ENCODE results near the gene KRT28.

Gene KRT28

DNA sequence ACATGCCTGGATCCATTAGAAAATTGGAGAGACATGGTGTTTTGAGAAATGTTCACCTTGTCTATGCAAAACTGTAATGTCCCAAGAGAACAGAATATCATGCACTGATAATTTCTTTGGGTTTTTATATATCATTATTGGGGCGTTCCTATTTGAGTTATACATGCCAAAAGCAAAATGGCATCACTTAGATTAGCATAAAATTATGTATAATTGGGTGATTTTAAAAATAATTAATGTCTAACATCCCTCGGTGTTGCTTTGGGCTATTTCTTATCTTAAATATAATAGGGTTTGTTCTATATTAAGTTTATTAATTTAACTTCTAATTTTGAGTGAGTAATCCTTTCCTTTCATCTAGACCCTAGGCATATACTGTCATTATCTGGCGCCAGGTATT lies at the start of gene KRT28:
KRT28 (minus strand) TSS at position 101 of the 400 bp plus-strand sequence; CDS start at position 35, 66 bp downstream.
- no peak for DNase-seq (ENCODE audit: low read depth, low spot score)

GRCh38 chr17:40848583-40849235 lies 49.0 kb upstream of the KRT28 start:
- DNase-seq (ENCODE audit: low read depth, low spot score): no peak

GRCh38 chr17:40846515-40847144 lies 46.9 kb upstream of the KRT28 start:
- no peak for DNase-seq (ENCODE audit: low read depth, low spot score)

GRCh38 chr17:40844671-40845107 lies 44.9 kb upstream of the KRT28 start:
- DNase-seq (ENCODE audit: low read depth, low spot score): no peak

- DNase-seq (ENCODE audit: low read depth, low spot score): no peak
Observed at GRCh38 chr17:40843242-40843641, 43.5 kb upstream of the KRT28 start.

DNA sequence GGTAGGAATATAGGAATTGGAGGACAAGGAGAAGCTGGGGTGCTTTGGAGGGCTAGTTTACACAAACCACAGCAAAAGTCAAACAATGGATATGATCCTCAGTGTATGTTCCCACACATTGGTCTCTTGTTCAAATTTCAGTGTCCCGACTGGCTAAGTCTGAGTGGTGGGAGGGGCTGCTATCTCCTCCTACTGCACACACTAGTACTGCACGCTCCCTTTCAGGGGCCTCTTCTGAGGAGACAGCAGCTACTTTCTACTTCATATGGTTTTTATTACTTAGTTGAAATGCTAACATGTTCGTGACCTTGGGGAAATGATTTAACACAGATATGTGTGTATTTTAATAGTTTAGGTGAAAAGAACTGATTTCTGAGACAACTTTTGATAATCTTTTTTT lies 41.5 kb upstream of the KRT28 start:
- no peak for DNase-seq (ENCODE audit: low read depth, low spot score)

- no peak for DNase-seq (ENCODE audit: low read depth, low spot score)
Observed at GRCh38 chr17:40839194-40839593, 39.4 kb upstream of the KRT28 start.

DNA sequence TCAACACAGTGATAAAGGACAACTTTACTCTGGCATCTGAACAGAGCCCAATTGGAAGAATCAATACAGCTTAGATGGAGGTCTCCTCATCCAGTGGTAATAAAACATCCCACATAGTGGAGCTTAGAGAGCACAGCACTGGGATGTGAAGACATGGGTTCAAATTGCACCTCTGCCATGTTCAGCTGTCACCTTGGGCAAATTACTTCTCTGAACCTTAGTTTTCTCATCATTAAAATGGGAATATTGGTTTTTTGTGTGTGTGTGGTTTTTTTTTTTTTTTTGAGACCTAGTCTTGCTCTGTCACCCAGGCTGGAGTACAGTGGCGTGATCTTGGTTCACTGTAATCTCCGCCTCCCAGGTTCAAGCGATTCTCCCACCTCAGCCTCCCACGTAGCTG lies 36.3 kb upstream of the KRT28 start:
- DNase-seq (ENCODE audit: low read depth, low spot score): no peak

DNA sequence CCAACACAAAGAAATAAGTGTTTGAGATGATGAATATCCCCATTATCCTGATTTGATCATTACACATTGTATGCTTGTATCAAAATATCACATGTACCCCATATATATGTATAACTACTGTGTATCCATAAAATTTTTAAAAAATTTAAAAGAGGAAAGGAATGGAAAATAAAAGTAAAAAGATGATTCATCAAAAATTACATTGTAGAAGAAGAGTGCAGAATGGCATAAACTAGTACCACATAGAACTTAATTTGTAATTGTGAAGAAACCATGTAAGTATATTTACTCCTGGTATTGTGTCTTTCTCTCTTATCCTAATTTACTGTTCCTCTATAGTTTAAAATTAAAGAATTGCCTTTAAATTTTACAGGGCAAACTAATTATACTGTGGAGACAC lies 34.1 kb upstream of the KRT28 start:
- no peak for DNase-seq (ENCODE audit: low read depth, low spot score)

- peak; percentile 6 for DNase-seq (ENCODE audit: low read depth, low spot score)
Observed at GRCh38 chr17:40832840-40833239, 33.1 kb upstream of the KRT28 start.

- DNase-seq (ENCODE audit: low read depth, low spot score): no peak
Observed at GRCh38 chr17:40830085-40830776, 30.5 kb upstream of the KRT28 start.

DNA sequence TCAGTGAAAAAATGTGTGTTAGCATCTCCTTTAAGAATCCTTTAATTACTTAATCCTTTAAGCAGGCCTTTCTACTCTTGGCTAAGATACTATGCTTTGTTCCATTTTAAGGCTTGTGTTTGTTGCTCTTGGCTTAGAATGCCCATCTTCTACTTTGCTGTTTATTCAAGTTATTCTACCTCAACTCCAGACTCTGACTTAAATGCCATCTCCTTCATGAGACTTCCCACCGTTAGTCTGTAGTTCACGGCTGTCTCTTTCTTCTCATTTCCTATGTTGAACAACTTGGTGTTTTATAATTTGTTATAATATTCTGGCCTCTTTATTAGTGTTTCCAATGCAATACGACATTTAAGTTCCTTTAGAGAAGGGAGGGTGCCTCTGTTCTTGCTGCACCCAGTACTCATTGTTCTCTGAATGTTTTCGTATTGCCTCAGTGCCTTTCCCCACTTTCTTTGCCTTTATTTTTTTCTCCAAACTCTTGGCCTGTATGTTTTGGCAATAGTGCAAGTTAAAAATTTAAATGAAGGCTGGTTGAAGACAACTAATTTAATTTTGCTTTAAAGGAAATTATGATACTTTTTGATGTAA lies 28.8 kb upstream of the KRT28 start:
- no peak for DNase-seq (ENCODE audit: low read depth, low spot score)

- no peak for DNase-seq (ENCODE audit: low read depth, low spot score)
Observed at GRCh38 chr17:40827746-40828453, 28.1 kb upstream of the KRT28 start.

GRCh38 chr17:40825599-40825998 lies 25.8 kb upstream of the KRT28 start:
- DNase-seq (ENCODE audit: low read depth, low spot score): no peak

- DNase-seq (ENCODE audit: low read depth, low spot score): no peak
Observed at GRCh38 chr17:40824015-40824832, 24.5 kb upstream of the KRT28 start.

DNA sequence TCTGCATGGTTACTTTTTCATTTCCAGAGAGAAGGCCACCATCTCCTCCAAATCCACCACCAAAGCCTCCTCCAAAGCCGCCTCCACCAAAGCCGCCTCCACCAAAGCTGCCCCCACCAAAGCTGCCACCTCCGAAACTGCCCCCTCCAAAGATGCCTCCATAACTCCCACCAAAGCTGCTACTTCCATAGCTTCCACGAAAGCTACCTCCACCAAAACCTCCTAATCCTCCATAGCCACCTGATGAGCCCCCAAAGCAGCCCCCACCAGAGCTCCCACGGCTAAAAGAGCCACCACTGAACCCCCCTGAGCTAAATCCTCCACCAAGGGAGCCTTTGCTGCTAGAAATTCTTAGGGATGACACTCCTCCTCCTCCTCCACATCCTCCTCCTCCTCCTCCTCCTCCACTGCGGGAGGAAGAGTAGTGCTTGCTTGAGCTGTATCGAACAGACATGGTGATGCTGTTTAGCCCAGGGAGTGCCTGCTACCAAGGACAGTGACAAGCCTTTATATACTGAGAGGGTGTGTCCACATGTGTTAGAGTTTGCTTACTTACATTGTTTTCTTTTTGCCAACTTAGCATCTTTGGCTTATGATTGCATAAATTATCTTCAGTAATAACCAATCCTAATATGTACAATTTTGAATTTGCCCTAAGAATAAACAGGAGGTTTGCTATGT lies 22.5 kb upstream of the KRT28 start, which contains the start of gene KRT10:
KRT10 (minus strand) TSS at position 483 of the 681 bp plus-strand sequence; CDS start at position 454, 29 bp downstream.
- DNase-seq (ENCODE audit: low read depth, low spot score): no peak

DNA sequence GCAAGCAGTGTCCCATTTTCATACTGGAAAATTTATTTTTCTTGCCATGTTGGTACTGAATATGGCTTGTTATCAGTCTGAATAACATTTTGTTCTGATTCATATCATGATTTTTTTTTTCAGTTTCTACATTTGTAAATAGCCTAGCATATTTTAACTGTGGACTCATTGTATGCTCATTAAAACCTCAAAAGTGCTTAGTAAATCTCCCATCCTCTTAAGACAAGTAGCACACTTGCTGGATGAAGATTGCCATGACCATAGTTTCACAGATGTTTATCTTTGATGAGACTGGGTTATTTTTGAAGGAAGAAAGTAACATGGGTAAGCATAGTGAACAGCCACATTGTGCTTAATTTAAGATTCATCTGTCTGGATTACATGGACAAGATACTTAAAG lies 21.8 kb upstream of the KRT28 start:
- no peak for DNase-seq (ENCODE audit: low read depth, low spot score)

DNA sequence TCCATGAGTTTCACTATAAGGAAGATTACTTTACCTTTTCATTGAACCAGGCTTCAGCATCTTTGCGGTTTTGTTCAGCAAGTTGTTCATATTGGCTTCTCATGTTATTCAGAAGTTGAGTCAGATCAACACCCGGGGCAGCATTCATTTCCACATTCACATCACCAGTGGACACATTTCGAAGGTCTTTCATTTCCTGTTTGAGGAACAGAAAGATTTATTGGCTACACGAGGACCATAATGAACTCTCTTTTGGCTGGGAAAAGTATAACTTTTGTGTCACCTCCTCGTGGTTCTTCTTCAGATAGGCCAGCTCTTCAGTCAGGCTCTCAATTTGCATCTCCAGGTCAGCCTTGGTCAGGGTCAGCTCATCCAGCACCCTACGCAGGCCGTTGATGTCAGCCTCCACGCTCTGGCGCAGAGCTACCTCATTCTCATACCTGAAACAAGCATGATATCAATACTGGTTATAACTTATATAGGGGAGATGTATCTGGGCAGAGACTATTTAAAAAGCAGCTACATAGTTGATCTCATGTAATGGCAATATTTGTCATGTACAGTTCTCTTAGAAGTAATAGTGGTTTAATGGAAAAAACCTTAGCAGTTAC lies 20.6 kb upstream of the KRT28 start:
- DNase-seq (ENCODE audit: low read depth, low spot score): no peak

DNA sequence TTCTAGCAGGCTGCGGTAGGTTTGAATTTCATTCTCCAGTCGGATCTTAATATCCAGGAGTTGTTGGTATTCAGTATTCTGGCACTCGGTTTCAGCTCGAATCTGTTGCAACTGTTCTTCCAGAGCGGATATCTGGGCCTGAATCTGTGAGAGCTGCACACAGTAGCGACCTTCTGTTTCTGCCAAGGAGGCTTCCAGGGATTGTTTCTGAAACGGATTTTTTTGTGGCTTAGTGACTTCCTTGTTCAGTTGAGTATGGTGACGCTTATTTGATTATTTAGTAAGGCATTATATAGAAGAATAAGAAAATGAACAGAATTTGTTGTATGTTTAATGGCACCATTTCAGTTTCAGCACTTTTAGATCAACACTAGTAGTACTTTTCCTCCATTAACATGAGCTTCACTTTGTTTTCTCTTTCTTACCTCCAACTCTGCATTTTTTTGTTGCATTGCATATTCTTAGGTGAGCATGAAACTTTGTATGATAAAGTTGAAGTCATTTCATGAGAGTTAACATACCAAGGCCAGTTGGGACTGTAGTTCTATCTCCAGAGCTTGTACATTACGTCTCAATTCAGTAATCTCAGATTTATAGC lies 19.9 kb upstream of the KRT28 start:
- DNase-seq (ENCODE audit: low read depth, low spot score): no peak
